Breast epithelium (tissue), 3 donors: Measurements from ENCODE around the gene SLC18A2.

Experiments
- CTCF ChIP-seq, 3 donors: fragments of 450-650 bp; IDR thresholded peaks; one replicate each; pipeline ENCODE4 v1.5.1; 2016 to 2017; ENCODE audit warnings: antibody characterized with exemption in 3 of 3, mild to moderate bottlenecking in 3 of 3, moderate library complexity in 3 of 3
- POLR2A ChIP-seq: fragments of 450-650 bp; IDR thresholded peaks from one replicate; pipeline ENCODE4 v1.6.1; 2016; ENCODE audit warnings: antibody characterized with exemption, mild to moderate bottlenecking, moderate library complexity
- POLR2AphosphoS5 ChIP-seq, 3 donors: sonication (generic); formaldehyde crosslinking; IDR thresholded peaks; one replicate each; pipeline ENCODE4 v1.6.1; 2017; ENCODE audit warnings: antibody characterized with exemption in 3 of 3

- TF ChIP-seq CTCF (IDR thresholded peaks at IDR 0.05) (no peak), POLR2A (no peak), POLR2AphosphoS5 (IDR thresholded peaks at IDR 0.05) (no peak)
Measured at GRCh38 chr10:117222552-117222951, 18.4 kb upstream of the SLC18A2 start.
